HG03565 (cell line): ENCODE results near the gene PRSS8.
A peak's percentile ranks its signal among the peaks of the same experiment; 100 is the strongest.
"Not testable (repeated sequence)": the region's sequence is repeated elsewhere in the genome, so short reads cannot be mapped to it uniquely, and the experiment has no call there.

Experiments
- ATAC-seq: cut with Tn5 transposase; IDR thresholded peaks from one replicate; pipeline ENCODE4 v1.9.1; 2021; ENCODE audit warnings: mild to moderate bottlenecking, moderate library complexity; ENCODE audit not compliant: unreplicated experiment

The PRSS8 gene

DNA sequence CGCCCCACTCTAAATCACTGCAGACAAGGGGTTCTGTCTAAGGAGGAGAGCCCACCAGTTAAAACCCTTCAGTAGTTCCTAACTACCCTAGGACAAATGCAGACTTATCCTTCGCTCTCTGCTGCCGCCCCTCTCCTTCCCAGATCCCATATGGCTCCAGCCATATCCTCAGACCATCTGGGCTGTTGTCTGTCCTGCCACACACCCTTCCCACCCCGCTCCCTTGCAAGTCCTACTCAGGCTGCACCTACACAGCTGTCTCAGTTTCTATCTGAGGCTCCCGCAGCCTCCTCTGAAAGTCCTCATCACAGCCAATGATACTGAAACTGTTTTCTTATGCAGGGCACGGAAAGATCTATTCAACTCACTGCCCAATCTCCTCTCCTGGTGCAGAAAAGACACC, 28.1 kb downstream of the PRSS8 start:
- ATAC-seq = peak; percentile 36

DNA sequence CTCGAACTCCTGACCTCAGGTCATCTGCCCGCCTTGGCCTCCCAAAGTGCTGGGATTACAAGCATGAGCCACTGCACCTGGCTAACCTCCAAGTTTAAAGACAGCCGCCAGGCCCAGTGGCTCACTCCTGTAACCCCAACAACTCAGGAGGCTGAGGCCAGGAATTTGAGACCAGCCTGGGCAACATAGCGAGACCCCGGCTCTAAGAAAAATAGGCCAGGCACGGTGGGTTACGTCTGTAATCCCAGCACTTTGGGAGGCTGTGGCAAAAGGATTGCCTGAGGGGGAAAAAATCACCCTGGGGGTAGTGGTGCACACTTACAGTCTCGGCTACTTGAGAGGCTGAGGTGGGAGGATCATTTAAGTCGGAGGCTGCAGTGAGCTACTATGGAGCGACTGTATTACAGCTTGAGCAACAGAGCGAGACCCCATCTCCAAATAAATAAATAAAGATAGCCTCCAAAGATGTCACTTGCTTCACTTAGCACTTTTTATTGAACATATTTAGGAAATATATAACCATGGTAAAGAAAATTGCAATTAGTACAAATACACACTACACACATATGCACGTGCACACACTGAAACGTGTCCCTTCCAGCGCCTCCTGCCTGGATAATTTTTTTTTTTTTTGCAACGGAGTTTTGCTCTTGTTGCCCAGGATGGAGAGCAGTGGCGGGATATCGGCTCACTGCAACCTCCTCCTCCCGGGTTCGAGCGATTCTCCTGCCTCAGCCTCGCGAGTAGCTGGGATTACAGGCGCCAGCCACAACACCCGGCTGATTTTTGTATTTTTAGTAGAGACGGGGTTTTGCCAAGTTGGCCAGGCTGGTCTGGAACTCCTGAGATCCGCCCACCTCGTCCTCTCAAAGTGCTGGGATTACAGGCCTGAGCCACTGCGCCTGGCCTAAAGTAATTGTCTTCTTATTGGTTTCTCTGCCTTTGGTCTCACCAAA, 28.7 kb downstream of the PRSS8 start:
- no peak for ATAC-seq

- ATAC-seq = peak; percentile 31
Measured at GRCh38 chr16:31105677-31106213, 29.8 kb downstream of the PRSS8 start.

- ATAC-seq = not testable (repeated sequence)
Measured at GRCh38 chr16:31100876-31101641, 34.5 kb downstream of the PRSS8 start.

DNA sequence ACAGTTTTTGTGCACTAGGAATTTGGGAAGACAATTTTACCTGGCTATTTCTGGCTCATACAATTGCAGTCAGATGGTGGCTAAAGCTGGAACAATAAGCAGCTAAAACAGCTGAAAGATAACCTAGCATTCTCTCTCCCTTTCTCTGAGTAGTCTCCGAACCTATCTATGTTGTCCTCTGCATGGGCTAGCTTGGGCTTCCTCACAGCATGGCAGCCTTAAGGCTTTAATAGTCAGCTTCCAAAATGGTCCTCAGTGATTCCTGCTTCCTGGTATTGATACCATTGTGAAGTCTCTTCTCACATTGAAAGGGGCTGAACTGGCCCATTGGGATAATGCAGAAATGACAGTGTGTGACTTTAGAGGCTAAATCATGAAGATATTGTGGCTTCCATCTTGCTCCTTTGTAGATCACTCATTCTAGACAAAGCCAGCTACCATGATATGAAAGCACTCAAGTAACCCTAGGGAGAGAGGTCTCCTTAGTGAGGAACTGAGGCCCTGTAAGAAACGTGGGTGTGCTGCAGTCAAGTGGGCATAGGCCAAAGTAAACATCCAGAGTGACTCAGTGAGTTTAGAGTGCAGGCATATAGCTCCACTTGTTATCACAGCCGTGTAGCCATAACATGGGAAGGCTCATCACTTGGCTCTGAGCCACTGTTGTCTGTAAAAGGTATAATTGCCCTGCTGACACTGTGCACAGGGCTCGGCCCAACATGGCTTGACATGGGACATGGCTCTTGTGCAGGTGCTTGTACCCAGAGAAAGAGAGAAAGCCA, 35.5 kb downstream of the PRSS8 start:
- ATAC-seq = no peak

- peak; percentile 61 for ATAC-seq
Measured at GRCh38 chr16:31094424-31095120, 41.0 kb downstream of the PRSS8 start, which contains the start of gene VKORC1. TSS of gene VKORC1 (minus strand) at chr16:31094797. CDS start at chr16:31094729, 68 bp downstream.

DNA sequence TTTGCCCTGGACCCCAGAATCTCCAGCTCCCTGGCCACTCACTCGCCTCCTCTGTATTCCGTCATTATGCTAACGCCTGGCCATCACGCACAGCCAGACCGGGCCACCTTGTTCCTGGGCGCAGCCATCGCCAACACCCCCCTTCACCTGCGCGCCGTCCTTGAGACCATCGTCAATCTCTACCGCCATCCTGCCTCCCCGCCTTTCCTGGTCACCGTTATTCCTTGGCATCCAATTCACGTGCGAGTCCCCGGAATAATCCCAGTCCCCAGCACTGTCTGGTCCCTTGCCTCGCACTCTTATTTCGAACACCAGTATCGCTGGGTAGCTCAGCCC, 41.5 kb downstream of the PRSS8 start:
- no peak for ATAC-seq

DNA sequence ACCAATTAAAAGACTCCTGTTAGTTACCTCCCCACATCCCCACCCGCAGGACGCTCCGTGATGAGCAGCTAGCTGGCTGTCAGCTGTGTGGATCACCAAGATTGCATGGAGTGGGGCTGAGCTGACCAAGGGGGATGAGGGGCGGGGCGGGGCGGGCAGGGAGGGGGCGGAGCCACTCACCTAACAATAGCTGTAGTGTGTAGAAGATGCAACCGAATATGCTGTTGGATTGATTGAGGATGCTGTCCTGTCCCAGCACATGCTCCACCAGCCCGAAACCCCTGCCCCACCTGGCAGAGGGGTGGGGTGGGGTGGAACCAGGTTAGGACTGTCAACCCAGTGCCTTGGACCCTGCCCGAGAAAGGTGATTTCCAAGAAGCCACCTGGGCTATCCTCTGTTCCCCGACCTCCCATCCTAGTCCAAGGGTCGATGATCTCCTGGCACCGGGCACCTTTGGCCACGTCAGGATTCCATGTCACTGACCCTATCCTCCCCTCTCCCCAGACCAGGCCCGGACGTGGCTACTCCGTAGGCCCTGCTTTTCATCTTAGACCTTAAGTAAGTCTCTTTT, 42.3 kb downstream of the PRSS8 start:
- ATAC-seq = no peak

- no peak for ATAC-seq
Measured at GRCh38 chr16:31092330-31092729, 43.2 kb downstream of the PRSS8 start.

DNA sequence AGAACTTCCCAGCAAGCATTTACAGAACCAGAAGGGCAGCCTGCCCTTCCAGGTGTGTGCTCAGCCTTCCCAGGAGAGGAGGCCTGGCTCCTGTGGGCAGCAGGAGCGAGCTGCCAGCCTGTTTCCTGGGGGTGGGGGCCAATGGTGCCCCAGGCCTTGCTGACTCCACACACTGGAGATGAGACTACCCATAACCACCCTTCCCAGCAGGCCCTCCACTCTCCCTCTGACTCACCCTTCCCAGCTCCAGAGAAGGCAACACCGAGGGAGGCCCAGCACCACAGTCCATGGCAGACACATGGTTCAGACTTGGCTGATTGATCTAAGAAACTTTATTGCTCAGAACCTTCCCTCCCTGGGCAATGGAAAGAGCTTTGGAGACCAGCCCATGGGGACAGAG, 45.0 kb downstream of the PRSS8 start:
- ATAC-seq = no peak

- ATAC-seq = no peak
Measured at GRCh38 chr16:31089199-31089598, 46.3 kb downstream of the PRSS8 start.

- no peak for ATAC-seq
Measured at GRCh38 chr16:31088459-31089183, 46.9 kb downstream of the PRSS8 start, which contains the start of gene PRSS53. TSS of gene PRSS53 (minus strand) at chr16:31088943. CDS start at chr16:31088809, 134 bp downstream.

DNA sequence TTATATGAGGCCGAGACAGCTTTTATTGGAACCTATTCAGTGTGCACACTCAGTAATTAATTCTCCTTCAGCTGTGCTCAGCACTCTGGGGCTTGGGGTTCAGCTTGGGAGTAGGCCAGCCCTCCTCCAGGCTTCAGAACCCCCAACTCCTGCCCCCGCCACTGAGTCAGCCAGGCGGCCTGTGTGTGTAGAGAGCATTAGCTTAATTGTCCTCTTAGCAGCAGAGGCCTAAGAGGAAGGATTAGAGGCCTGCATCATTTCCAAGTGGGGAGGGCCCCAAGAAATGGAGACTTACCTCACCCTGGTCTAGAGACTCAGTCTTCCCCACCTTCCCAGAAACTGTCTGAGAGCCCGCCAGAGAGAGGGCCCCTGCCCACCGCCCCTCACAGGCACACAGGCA, 47.6 kb downstream of the PRSS8 start:
- no peak for ATAC-seq

DNA sequence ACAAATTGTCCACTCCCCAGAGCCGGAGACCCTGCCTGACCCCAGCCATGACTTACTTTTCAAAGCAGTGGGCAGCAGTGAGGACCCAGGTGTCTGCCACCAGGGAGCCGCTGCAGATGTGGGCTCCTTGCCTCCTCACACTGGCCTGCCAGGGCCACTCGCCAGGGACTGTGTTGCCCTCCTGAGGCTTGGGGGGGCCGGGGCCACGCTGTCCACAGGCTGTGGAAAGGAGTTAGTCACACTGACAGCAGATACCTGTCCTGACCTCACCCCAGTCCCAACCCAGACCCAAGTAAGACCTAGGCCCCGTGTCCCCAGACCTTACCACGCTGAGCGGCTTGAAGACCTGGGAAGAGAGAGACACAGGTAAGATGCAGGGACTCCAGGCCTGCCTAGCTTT, 48.0 kb downstream of the PRSS8 start:
- ATAC-seq = no peak

DNA sequence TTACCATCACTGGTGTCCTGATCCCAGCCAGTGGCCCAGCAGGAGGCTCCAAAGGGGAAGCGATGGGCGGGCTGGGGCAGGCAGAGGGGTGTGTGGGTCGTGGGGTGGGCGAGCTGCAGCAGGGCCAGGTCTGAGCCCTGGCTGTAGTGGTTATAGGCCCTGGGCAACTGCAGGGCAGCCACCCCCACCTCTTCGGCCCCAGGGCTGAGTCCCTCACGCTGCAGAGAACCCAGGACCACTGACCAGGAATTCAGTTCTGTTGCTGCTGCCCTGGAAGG, 49.0 kb downstream of the PRSS8 start:
- no peak for ATAC-seq

GRCh38 chr16:31085873-31086628, 49.5 kb downstream of the PRSS8 start:
- no peak for ATAC-seq

DNA sequence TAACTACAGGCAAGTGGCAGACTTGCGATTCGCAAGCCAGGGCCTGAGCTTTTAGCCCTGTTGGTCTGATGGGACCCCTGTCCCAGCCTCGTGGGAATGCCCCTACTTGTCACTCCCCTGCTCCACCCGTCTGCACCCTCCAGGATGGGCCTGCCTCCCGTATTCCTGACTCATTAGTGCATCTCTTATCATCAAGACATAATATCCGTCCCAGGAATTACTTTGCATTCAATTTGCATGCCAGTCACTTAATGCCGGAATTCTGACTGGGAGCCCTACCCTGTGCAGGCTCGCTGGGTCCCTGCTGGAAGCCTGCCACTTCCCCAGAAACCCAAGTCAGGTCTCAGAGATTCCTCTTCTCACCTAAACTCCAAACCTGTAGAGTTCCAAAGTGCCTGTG, 50.1 kb downstream of the PRSS8 start:
- ATAC-seq = no peak

GRCh38 chr16:31084584-31085302, 50.8 kb downstream of the PRSS8 start:
- no peak for ATAC-seq
